Measurements from ENCODE around the gene RAI14. TPM values are rescaled to one million over a fixed set of nuclear protein-coding genes. Genes with fewer than 3 reads are reported as not detected.

RAI14 gene
- total RNA-seq, 2 experiments from 2014 or later, result 0.92 to 12.3 TPM

- ChIA-PET POLR2A (interaction anchor here (0.9 to 1.5 kb wide), 4 partner anchors 13 to 93 kb away, joined by 3 to 4 read pairs (median 3); no protein-coding TSS in a partner anchor), CTCF (ENCODE audit: unreplicated experiment) (no interaction called here)
- Histone ChIP-seq H3K9me2 (ENCODE audit: insufficient read depth, low read length) (no peaks in the 10 kb centered on the region), H3K4me1 (ENCODE audit: insufficient read depth, low read length, poor library complexity, severe bottlenecking) (no peaks in the 10 kb centered on the region), H3K4me3 (ENCODE audit: low read depth, low read length, poor library complexity, severe bottlenecking) (no peak overlapping the region), H3K27ac (ENCODE audit: low read depth, low read length, poor library complexity, severe bottlenecking) (no peak overlapping the region), H2AFZ (ENCODE audit: low read length) (no peak overlapping the region), H3K4me2 (ENCODE audit: low read length) (no peak overlapping the region), H3K79me2 (ENCODE audit: insufficient read depth, low read depth, low read length) (no peaks in the 10 kb centered on the region), H3K36me3 (ENCODE audit: insufficient read depth, low read length) (no peaks in the 10 kb centered on the region), H4K20me1 (ENCODE audit: insufficient read depth, low read length) (no peaks in the 10 kb centered on the region), H3K9me3 (ENCODE audit: low read length) (no peaks in the 10 kb centered on the region)
- TF ChIP-seq CTCF (conservative IDR thresholded peaks at IDR 0.05; ENCODE audit: low read length) (no peak), EZH2phosphoT487 (IDR thresholded peaks at IDR 0.05; ENCODE audit: borderline replicate concordance, low read depth, low read length) (no peak)
- intact Hi-C loops (cut with micrococcal nuclease; ENCODE audit: unreplicated experiment), result no loop called here
- BruUV-seq (replicated peaks), result no TSS peak
- DNase-seq (ENCODE audit: low spot score), result no peak
These were observed 192.1 kb downstream of the RAI14 start for GRCh38 chr5:34848230-34848629.

GRCh38 chr5:34849253-34849652 is 193.1 kb downstream of the RAI14 start:
- no peak for DNase-seq (ENCODE audit: low spot score)
- BruUV-seq (replicated peaks), result no TSS peak
- no peak overlapping the region for H2AFZ ChIP-seq (ENCODE audit: low read length)
- H3K4me1 ChIP-seq (ENCODE audit: insufficient read depth, low read length, poor library complexity, severe bottlenecking), result peaks cover 4% of the 10 kb centered on the region
- no peak overlapping the region for H3K27ac ChIP-seq (ENCODE audit: low read depth, low read length, poor library complexity, severe bottlenecking)
- no peaks in the 10 kb centered on the region for H4K20me1 ChIP-seq (ENCODE audit: insufficient read depth, low read length)
- H3K9me3 ChIP-seq (ENCODE audit: low read length), result no peaks in the 10 kb centered on the region
- no peak overlapping the region for H3K4me2 ChIP-seq (ENCODE audit: low read length)
- ChIA-PET CTCF (ENCODE audit: unreplicated experiment) (no interaction called here), POLR2A (interaction anchor here (1.1 to 1.5 kb wide), 3 partner anchors 14 to 19 kb away, joined by 3 to 4 read pairs (median 3); no protein-coding TSS in a partner anchor)
- no peaks in the 10 kb centered on the region for H3K79me2 ChIP-seq (ENCODE audit: insufficient read depth, low read depth, low read length)
- H3K9me2 ChIP-seq (ENCODE audit: insufficient read depth, low read length), result no peaks in the 10 kb centered on the region
- H3K36me3 ChIP-seq (ENCODE audit: insufficient read depth, low read length), result no peaks in the 10 kb centered on the region
- no peak overlapping the region for H3K4me3 ChIP-seq (ENCODE audit: low read depth, low read length, poor library complexity, severe bottlenecking)
- TF ChIP-seq EZH2phosphoT487 (IDR thresholded peaks at IDR 0.05; ENCODE audit: borderline replicate concordance, low read depth, low read length) (no peak), CTCF (conservative IDR thresholded peaks at IDR 0.05; ENCODE audit: low read length) (no peak)
- intact Hi-C loops (cut with micrococcal nuclease; ENCODE audit: unreplicated experiment), result no loop called here

DNA sequence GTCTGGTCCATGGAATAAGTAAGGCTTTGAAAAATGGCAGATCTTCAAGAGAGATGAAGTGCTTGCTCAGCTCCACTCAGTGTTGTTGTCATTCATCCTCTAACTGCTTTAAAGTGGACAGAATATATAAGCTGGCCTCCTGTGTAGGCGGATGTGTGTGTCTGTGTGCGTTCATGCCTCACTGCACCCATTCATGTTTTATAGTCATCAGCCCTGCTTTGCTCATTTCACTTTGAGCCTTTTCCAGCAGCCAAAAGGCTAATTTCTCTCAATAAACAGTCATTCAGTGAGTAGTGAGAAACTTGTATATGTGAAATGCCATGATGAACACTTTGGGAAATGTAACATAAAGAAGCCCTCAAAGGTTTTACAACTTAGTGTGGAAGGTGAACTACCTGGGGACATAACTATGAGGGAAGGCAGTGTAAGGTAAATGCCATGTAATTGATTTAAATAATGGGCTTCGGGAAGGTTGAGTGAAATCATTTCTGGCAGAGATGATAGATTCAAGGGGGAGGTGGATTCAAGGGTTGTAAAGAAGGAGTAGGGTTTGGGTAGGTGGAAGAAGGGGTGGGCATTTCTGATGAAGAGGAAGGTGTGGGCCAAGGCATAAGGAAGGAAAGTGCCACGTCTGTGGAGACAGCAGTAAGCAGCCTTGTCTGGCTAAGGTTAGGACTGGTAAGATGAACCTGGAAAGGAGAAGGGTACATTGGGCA is 198.5 kb downstream of the RAI14 start:
- TF ChIP-seq CTCF (conservative IDR thresholded peaks at IDR 0.05; ENCODE audit: low read length) (no peak), EZH2phosphoT487 (IDR thresholded peaks at IDR 0.05; ENCODE audit: borderline replicate concordance, low read depth, low read length) (no peak)
- Histone ChIP-seq H3K36me3 (ENCODE audit: insufficient read depth, low read length) (no peaks in the 10 kb centered on the region), H3K4me3 (ENCODE audit: low read depth, low read length, poor library complexity, severe bottlenecking) (no peak overlapping the region), H3K4me1 (ENCODE audit: insufficient read depth, low read length, poor library complexity, severe bottlenecking) (peaks cover 11% of the 10 kb centered on the region), H3K79me2 (ENCODE audit: insufficient read depth, low read depth, low read length) (no peaks in the 10 kb centered on the region), H2AFZ (ENCODE audit: low read length) (no peak overlapping the region; the same call in 1 of the 2 replicates), H4K20me1 (ENCODE audit: insufficient read depth, low read length) (no peaks in the 10 kb centered on the region), H3K4me2 (ENCODE audit: low read length) (peak overlapping the region; percentile 54), H3K9me2 (ENCODE audit: insufficient read depth, low read length) (no peaks in the 10 kb centered on the region), H3K27ac (ENCODE audit: low read depth, low read length, poor library complexity, severe bottlenecking) (no peak overlapping the region), H3K9me3 (ENCODE audit: low read length) (no peaks in the 10 kb centered on the region)
- no TSS peak for BruUV-seq (replicated peaks)
- peak; percentile 63 for DNase-seq (ENCODE audit: low spot score)
- CTCF ChIA-PET (ENCODE audit: unreplicated experiment), result no interaction called here
- intact Hi-C loops (cut with micrococcal nuclease; ENCODE audit: unreplicated experiment), result no loop called here
- POLR2A ChIA-PET, result interaction anchor here (0.5 to 1.5 kb wide), 4 partner anchors 8 to 336 kb away, joined by 3 to 4 read pairs (median 4); no protein-coding TSS in a partner anchor
